Hepatocyte (in vitro differentiated cells): ENCODE results near the gene OPN1MW3.
"Not testable (repeated sequence)": the region's sequence is repeated elsewhere in the genome, so short reads cannot be mapped to it uniquely, and the experiment has no call there.

Experiments
- CTCF ChIP-seq: fragments of 200-600 bp; sonication (generic); IDR thresholded peaks from 2 replicates; pipeline ENCODE4 v1.5.1; 2016; ENCODE audit warnings: antibody characterized with exemption, mild to moderate bottlenecking; ENCODE audit not compliant: poor library complexity
- EZH2 ChIP-seq: fragments of 200-600 bp; sonication (generic); IDR thresholded peaks from 2 replicates; pipeline ENCODE4 v1.6.1; 2016; ENCODE audit warnings: antibody characterized with exemption, mild to moderate bottlenecking, borderline replicate concordance
- EZH2phosphoT487 ChIP-seq: fragments of 200-600 bp; sonication (generic); IDR thresholded peaks from one replicate; pipeline ENCODE4 v1.6.1; 2018; ENCODE audit warnings: antibody characterized with exemption, mild to moderate bottlenecking, low read depth, moderate library complexity; ENCODE audit not compliant: unreplicated experiment, severe bottlenecking

GRCh38 chrX:154219456-154219855, 37.9 kb upstream of the OPN1MW3 start, which contains the start of gene OPN1MW2:
- TF ChIP-seq CTCF, EZH2, EZH2phosphoT487: not testable (repeated sequence)
